CD14-positive monocyte (primary cell): ENCODE data around the gene RASL11B. TPM values are rescaled to one million over a fixed set of nuclear protein-coding genes. Genes with fewer than 3 reads are reported as not detected.

Experiments
- DNase-seq, 3 donors: peaks; one replicate each; pipeline ENCODE4 v3.0.0-alpha.2; 2011 to 2022
- H2AFZ ChIP-seq: 2 replicates; pipeline ENCODE4 v1.6.0; 2012; ENCODE audit warnings: mild to moderate bottlenecking, low read depth, low read length, inconsistent platforms; ENCODE audit not compliant: insufficient read depth, poor library complexity, severe bottlenecking
- H3K27ac ChIP-seq, 2 donors: 1 replicate in 1 of 2; 2 replicates in 1 of 2; pipeline ENCODE4 v1.5.1; 2012 to 2013; ENCODE audit warnings: low read length in 2 of 2, control low read depth in 1 of 2, inconsistent platforms in 1 of 2, low read depth in 1 of 2, mild to moderate bottlenecking in 1 of 2
- H3K27me3 ChIP-seq, 2 donors: one replicate each; pipeline versions ENCODE4 v1.6.0 to v1.6.1; 2011 to 2013; ENCODE audit warnings: low read length in 2 of 2; ENCODE audit not compliant: control insufficient read depth in 2 of 2, insufficient read depth in 2 of 2
- H3K36me3 ChIP-seq, 2 donors: replicated peaks in 1 of 2; 1 replicate in 1 of 2; 2 replicates in 1 of 2; pipeline versions ENCODE4 v1.5.1 to v1.6.1; 2012 to 2013; ENCODE audit warnings: low read length in 2 of 2, control low read depth in 1 of 2, inconsistent platforms in 1 of 2, mild to moderate bottlenecking in 1 of 2; ENCODE audit not compliant: insufficient read depth in 2 of 2, control insufficient read depth in 1 of 2
- H3K4me1 ChIP-seq, 2 donors: 1 replicate in 1 of 2; 2 replicates in 1 of 2; pipeline versions ENCODE4 v1.5.1 to v1.6.1; 2012 to 2013; ENCODE audit warnings: low read length in 2 of 2, control low read depth in 1 of 2, inconsistent platforms in 1 of 2, mild to moderate bottlenecking in 1 of 2, moderate library complexity in 1 of 2; ENCODE audit not compliant: insufficient read depth in 2 of 2, control insufficient read depth in 1 of 2
- H3K4me2 ChIP-seq: replicated peaks from 2 replicates; pipeline ENCODE3; 2012; ENCODE audit warnings: low read length, moderate library complexity, mild to moderate bottlenecking; ENCODE audit not compliant: poor library complexity, severe bottlenecking; ENCODE audit errors: extremely low read depth
- H3K4me3 ChIP-seq, 3 experiments: fragments of 200-600 bp in 1 of 3; sonication (generic) in 1 of 3; replicated peaks in 1 of 3; 1 replicate in 2 of 3; 2 replicates in 1 of 3; pipeline ENCODE4 v1.5.1; 2011 to 2013; ENCODE audit warnings: low read length in 3 of 3, mild to moderate bottlenecking in 3 of 3, control low read depth in 2 of 3, low read depth in 2 of 3, inconsistent platforms in 1 of 3, moderate library complexity in 1 of 3
- H3K79me2 ChIP-seq: 2 replicates; pipeline ENCODE4 v1.6.0; 2012; ENCODE audit warnings: mild to moderate bottlenecking, control low read depth, inconsistent platforms, low read length, moderate library complexity; ENCODE audit not compliant: insufficient read depth
- H3K9ac ChIP-seq: 2 replicates; pipeline ENCODE4 v1.6.0; 2017; ENCODE audit warnings: low read length, mild to moderate bottlenecking; ENCODE audit not compliant: insufficient read depth, poor library complexity, severe bottlenecking
- H3K9me3 ChIP-seq, 2 donors: replicated peaks in 1 of 2; 1 replicate in 1 of 2; 2 replicates in 1 of 2; pipeline versions ENCODE4 v1.5.1 to v1.6.1; 2012 to 2013; ENCODE audit warnings: low read length in 2 of 2, control low read depth in 1 of 2; ENCODE audit not compliant: control insufficient read depth in 1 of 2, insufficient read depth in 1 of 2
- H4K20me1 ChIP-seq: 2 replicates; pipeline ENCODE4 v1.6.0; 2012; ENCODE audit warnings: mild to moderate bottlenecking, low read length, control low read depth, moderate library complexity; ENCODE audit not compliant: insufficient read depth
- H3K27ac Mint-ChIP-seq, 7 donors: one replicate each; pipeline ENCODE4 v1.8.0; 2020; ENCODE audit warnings: mild to moderate bottlenecking in 7 of 7, mixed read lengths in 7 of 7, moderate library complexity in 6 of 7, inconsistent platforms in 2 of 7
- H3K27me3 Mint-ChIP-seq, 3 donors: one replicate each; pipeline ENCODE4 v1.8.0; 2021 to 2022; ENCODE audit warnings: low read depth in 3 of 3, mild to moderate bottlenecking in 3 of 3, mixed read lengths in 3 of 3, moderate library complexity in 3 of 3, inconsistent platforms in 1 of 3
- H3K36me3 Mint-ChIP-seq, 2 donors: one replicate each; pipeline ENCODE4 v1.8.0; 2020; ENCODE audit warnings: mixed read lengths in 2 of 2, inconsistent platforms in 1 of 2, mild to moderate bottlenecking in 1 of 2
- H3K4me1 Mint-ChIP-seq: one replicate; pipeline ENCODE4 v1.8.0; 2020; ENCODE audit warnings: mild to moderate bottlenecking, mixed read lengths
- H3K4me3 Mint-ChIP-seq, 2 donors: one replicate each; pipeline ENCODE4 v1.8.0; 2020; ENCODE audit warnings: mild to moderate bottlenecking in 2 of 2, mixed read lengths in 2 of 2, moderate library complexity in 1 of 2
- H3K9me3 Mint-ChIP-seq, 7 donors: one replicate each; pipeline ENCODE4 v1.8.0; 2020 to 2022; ENCODE audit warnings: mixed read lengths in 7 of 7, mild to moderate bottlenecking in 6 of 7, moderate library complexity in 6 of 7, inconsistent platforms in 2 of 7
- CTCF ChIP-seq: fragments of 200-600 bp; IDR thresholded peaks from one replicate; pipeline ENCODE4 v1.8.0; 2022; ENCODE audit warnings: antibody characterized with exemption, mild to moderate bottlenecking
- WGBS: methylation state at CpG from one replicate; pipeline ENCODE4 v1.1.5; 2013; ENCODE audit warnings: missing lambda C conversion rate; ENCODE audit not compliant: insufficient coverage; 5-methylcytosine and 5-hydroxymethylcytosine counted together
- intact Hi-C, 2 donors: fragments of 100-400 bp; cut with micrococcal nuclease; formaldehyde crosslinking; loops; one replicate each; pipeline versions ENCODE4 v1.15.0 to v1.15.1; 2023
- polyA plus RNA-seq, 3 donors: library from polyadenylated mRNA; depleted of rRNA in 1 of 3; unstranded in 2 of 3; stranded (reverse) in 1 of 3; fragments of 300-500 nt in 2 of 3; fragments of >200 nt in 1 of 3; fragmentation: Illumina TruSeq in 2 of 3; gene quantifications; 1 replicate in 2 of 3; 2 replicates in 1 of 3; pipeline ENCODE4 v1.2.3, GENCODE V29; 2012 to 2021

The RASL11B gene
- polyA plus RNA-seq, 3 donors = not detected

GRCh38 chr4:52877694-52878093, 15.6 kb downstream of the RASL11B start:
- peaks cover 0 to 2% (median 0%) of the 10 kb centered on the region in 3 donors for H3K27me3 Mint-ChIP-seq
- Histone ChIP-seq H3K9me3 (no peaks in the 10 kb centered on the region), H3K27me3 (no peaks in the 10 kb centered on the region), H3K4me1 (no peaks in the 10 kb centered on the region), H3K9ac (no peak overlapping the region), H3K36me3 (no peaks in the 10 kb centered on the region), H3K4me3 (no peak overlapping the region), H3K79me2 (no peaks in the 10 kb centered on the region), H2AFZ (no peak overlapping the region), H3K4me2 (no peak overlapping the region), H3K27ac (no peak overlapping the region), H4K20me1 (no peaks in the 10 kb centered on the region)
- H3K4me1 Mint-ChIP-seq = peaks cover 8% of the 10 kb centered on the region
- peak overlapping the region in 1 of 7 donors; percentile 54 for H3K27ac Mint-ChIP-seq
- no peak for DNase-seq
- H3K9me3 Mint-ChIP-seq = no peaks in the 10 kb centered on the region
- H3K36me3 Mint-ChIP-seq = peaks cover 3 to 17% of the 10 kb centered on the region in 2 donors
- H3K4me3 Mint-ChIP-seq = no peak overlapping the region
- TF ChIP-seq CTCF = no peak
- intact Hi-C loops = no loop called here
- WGBS = 92% methylated on average over 5 of the region's 6 CpGs

DNA sequence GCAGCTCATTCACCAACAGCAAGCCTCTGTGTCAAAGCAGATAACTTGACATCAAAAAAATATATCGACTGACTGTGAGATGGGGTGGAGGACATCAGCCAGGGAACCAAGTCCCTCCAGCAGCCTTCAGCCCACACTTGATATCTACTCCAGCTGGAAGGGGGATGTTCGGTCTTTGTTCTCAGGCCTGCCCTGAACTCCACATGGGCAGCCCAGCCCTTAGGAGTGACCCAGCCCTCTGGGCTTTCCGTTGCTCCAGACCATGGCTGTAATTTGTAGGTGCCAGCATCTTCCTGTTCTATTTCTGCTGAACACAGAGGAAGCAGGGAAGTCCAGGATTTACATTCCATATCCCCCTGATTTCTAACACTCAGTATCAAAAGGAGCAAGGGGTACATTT, 17.4 kb downstream of the RASL11B start:
- 100% methylated on average over 1 of the region's 3 CpGs for WGBS
- H4K20me1 ChIP-seq = no peaks in the 10 kb centered on the region
- H3K9me3 Mint-ChIP-seq = no peaks in the 10 kb centered on the region
- H3K4me2 ChIP-seq = no peak overlapping the region
- H3K27ac Mint-ChIP-seq = no peak overlapping the region
- no peak overlapping the region for H3K4me3 Mint-ChIP-seq
- no peak for DNase-seq
- H3K4me1 Mint-ChIP-seq = peaks cover 8% of the 10 kb centered on the region
- no peaks in the 10 kb centered on the region for H3K9me3 ChIP-seq
- no peak overlapping the region for H2AFZ ChIP-seq
- H3K4me3 ChIP-seq = no peak overlapping the region
- H3K27me3 ChIP-seq = no peaks in the 10 kb centered on the region
- no peaks in the 10 kb centered on the region for H3K4me1 ChIP-seq
- no peak for TF ChIP-seq CTCF
- no peaks in the 10 kb centered on the region for H3K79me2 ChIP-seq
- intact Hi-C loops = no loop called here
- H3K36me3 ChIP-seq = no peaks in the 10 kb centered on the region
- no peak overlapping the region for H3K9ac ChIP-seq
- peaks cover 0 to 2% (median 0%) of the 10 kb centered on the region in 3 donors for H3K27me3 Mint-ChIP-seq
- peaks cover 0 to 15% of the 10 kb centered on the region in 2 donors for H3K36me3 Mint-ChIP-seq
- no peak overlapping the region for H3K27ac ChIP-seq
